Umbilical cord (tissue), 2 donors: Measurements from ENCODE around the gene NOS1AP. TPM values are rescaled to one million over a fixed set of nuclear protein-coding genes. Genes with fewer than 3 reads are reported as not detected.
"Not testable (repeated sequence)": the region's sequence is repeated elsewhere in the genome, so short reads cannot be mapped to it uniquely, and the experiment has no call there.

Source experiments
- DNase-seq: peaks from one replicate; pipeline ENCODE4 v3.0.0-alpha.2; 2015; ENCODE audit warnings: low spot score
- total RNA-seq: library from RNA; depleted of rRNA; stranded (reverse); fragments of >200 nt; gene quantifications from one replicate; pipeline ENCODE4 v1.2.3, GENCODE V29; 2014; ENCODE audit warnings: low replicate concordance; ENCODE audit not compliant: insufficient read depth

NOS1AP gene
- total RNA-seq, 1 donor from 2014 or later: 2.9 TPM

GRCh38 chr1:162166917-162167615, 97.6 kb downstream of the NOS1AP start:
- no peak for DNase-seq

DNA sequence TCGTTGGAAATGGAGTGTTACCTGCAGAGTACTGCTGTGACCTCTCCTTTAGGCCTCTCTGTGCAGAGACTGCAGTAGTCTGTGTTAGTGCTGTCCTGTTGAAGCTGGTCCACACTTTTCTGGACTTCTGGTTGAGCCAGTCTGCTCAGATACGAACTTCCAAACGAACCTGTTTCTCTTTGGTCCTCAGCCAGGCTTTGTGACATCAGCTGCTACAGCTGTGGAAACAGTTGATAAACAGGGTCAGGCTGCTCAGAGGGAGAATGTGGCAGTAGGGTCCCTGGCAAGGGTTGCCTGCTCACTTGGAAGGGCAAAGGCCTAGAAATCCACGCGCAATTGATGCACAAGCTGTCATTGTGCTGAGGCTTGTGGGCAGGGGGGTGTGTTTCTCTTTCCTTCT, 98.8 kb downstream of the NOS1AP start:
- peak; percentile 40 for DNase-seq

- no peak for DNase-seq
Measured at GRCh38 chr1:162169031-162169790, 99.7 kb downstream of the NOS1AP start.

- DNase-seq: no peak
Measured at GRCh38 chr1:162171111-162171510, 101.6 kb downstream of the NOS1AP start.

DNA sequence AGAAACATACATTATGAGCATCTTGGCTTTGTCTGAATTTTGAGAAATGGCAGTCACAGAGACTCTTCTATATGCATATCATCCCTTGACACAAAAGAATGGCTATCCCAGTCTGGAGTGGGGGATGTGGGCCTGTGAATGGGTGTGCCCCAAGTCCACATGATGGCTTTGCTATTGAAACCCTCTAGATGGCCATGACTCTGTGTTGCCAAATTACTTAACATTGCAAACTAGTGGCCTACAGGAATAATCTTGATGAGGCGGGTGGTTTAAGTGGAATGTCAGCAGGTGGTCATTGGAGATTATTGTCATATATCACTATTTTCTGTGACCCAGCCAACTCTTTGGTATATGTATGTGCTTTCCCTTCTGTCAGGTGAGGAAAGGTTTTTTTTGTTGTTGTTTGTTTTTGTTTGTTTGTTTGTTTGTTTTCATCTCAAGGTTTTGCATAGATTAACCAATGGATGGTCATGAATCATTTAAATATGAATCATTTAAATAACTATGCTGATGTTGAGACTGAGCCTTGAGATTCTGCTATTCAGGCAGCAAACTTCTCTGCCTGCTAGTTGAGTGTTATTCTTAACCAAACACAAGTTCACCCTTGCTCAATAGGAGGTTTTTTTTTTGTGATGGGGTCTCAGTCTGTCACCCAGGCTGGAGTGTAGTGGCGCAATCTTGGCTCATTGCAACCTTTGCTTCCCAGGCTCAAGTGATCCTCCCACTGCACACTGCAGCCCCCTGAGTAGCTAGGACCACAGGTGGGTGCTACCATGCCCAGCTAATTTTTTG, 103.0 kb downstream of the NOS1AP start:
- DNase-seq: no peak

GRCh38 chr1:162173607-162174006, 104.1 kb downstream of the NOS1AP start:
- not testable (repeated sequence) for DNase-seq

GRCh38 chr1:162174027-162174426, 104.5 kb downstream of the NOS1AP start:
- DNase-seq: not testable (repeated sequence)

DNA sequence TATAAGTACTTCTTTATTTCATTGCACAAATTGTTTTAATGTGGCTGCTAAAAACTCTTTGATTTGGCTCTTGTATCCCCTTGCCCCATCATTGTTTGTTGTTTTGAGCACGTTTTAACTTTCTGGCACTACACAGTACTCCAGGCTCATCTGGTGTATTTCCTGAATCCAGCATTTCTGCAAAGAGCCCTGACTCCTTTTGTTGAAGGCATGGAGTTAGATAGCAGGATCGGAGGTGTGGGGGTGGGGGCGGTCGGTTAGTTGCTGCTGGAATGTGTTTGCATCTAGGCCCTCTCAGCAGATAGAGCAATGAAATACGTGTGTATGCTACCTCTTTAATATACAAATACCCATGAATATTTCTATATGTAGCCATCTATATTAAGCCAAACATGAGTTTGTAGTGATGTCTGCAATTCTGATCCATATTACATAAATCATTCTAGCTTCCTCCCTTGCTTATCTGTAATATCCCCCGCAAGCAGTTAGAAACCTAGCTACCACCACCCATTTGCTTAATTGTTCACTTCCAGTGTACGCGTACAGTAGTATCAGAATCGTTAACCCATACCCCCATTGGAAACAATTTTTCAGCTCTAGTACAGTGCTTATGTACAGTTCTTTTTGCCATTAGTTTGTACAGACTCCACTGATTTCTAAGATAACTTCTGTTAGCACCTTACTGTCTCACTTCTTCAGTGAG, 106.0 kb downstream of the NOS1AP start:
- peak; percentile 52 for DNase-seq

- no peak for DNase-seq
Measured at GRCh38 chr1:162177126-162177525, 107.6 kb downstream of the NOS1AP start.

DNA sequence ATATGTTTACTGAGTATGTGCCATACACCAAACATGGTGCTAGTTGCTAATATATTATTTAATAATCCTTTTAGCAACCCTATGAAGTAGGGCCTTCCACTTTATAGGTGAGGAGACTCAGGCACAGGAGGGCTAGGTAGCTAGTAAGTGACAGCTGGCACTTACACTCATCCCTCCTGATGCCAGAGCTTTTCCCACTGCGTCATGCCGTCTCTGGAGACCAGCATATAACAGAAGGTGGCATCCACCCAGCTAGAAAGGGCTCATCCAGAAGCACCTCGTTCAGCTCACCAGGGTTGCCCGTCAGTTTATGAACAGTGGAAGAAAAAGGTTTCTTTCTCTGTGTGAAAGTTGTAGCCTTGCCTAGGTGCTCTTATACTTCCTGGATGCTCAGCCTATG, 108.9 kb downstream of the NOS1AP start:
- DNase-seq: no peak

GRCh38 chr1:162179121-162179520, 109.6 kb downstream of the NOS1AP start:
- no peak for DNase-seq

GRCh38 chr1:162180813-162181212, 111.3 kb downstream of the NOS1AP start:
- DNase-seq: no peak

DNA sequence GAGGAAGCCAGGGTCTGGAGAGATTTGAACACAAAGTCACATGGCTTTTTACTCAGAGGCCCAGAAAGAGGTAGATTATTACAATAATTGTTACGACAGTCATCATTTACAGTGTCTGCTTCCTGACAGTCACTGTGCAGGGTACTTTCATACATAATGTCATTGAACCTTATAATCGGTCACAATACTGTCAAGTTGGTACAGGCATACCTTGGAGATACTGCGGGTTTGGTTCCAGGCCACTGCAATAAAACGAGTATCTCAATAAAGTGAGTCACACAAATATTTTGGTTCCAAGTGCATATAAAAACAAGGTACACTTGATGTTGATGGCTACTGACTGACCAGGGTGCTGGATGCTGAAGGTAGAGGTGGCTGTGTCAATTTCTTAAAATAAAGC, 112.6 kb downstream of the NOS1AP start:
- DNase-seq: no peak

DNA sequence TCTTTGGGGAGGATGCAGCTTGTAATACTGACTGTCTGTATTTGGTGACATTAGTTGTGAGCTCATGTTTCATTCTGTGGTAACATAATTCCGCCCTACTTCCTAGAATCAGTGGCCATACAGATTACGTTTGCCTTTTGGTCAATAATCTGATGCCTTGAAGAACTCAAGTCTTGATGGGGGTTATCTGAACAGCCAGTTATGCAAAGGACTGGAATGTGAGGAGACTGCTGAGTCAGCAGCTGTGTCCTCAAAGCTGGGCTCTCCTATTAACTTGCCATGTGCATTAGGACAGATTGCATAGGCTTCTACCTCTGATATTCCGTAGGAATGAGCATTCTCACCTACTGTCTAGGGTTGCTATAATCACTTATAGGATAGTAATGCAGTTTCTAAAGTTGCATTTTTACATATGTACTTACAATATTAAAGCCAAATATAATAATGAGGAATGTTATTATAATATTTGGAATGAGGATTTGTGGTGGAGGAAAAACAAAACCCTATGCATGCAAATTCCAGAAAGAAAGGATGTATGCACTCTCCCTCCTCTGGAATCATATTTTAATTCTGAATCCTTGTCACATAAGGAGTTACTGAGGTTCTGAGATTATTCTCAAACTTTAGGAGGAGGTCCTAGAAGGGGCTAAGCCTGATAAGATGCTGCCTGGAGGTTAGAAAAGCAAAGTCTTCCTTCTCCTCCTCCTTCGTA, 116.0 kb downstream of the NOS1AP start:
- DNase-seq: no peak

DNA sequence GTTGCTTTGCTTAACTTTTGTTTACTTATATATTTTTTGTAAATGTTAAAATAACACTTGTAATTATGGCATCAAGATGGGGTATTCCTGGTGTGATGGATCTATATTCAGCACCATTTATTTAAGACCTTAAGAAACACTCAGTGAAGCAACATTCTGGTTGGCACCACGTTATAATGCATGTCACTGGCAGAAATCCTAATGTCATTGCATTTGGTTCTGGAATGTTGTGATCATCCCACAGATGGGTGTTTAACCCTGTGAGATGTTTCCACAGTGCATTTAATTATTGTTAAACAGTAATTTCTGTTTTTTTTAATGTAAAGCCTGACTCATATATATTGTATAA, 116.5 kb downstream of the NOS1AP start:
- DNase-seq: no peak

DNA sequence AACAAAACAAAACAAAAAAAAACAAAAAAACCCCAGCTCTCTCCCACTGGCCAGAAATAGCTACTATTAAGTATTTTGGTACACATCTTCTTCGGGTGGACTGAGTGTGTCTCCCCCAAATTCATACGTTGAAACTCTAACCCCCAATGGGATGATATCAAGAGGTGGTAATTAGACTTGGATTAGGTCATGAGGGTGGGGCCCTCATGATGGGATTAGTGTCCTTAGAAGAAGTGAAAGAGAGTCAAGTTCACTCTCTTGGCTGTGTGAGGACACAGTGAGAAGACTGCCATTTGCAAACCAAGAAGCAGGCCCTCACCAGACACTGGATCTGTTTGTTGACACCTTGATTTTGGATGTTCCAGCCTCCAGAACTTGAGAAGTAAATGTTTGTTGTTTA, 116.9 kb downstream of the NOS1AP start:
- DNase-seq: no peak

DNA sequence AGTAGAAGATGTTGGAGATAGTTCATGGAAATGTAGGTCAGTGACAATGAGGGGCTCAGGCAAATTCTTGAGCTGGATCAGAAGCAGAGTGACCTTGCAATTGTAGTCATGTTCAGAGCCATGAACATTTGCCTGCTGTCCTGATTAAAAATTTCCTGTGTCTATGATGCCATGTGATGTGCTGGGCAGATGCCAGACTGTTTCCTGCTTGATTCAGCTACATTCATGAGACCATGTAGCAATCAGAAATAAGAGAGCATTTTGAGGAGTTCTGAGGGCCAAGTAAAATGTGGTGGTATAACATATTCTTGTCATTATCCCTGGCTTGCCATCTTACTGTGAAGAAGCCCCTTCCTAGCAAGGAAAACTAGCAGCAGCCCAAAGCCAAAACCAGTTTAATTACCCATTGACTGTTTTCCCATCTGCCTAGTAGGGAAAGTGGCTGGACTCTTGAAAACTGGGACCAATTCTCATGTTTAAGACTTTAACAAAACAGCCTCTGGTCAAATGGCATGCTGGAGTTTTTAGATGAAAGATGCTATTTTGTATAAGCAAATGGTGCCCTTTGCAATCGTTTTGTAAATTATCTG, 118.3 kb downstream of the NOS1AP start:
- DNase-seq: no peak

DNA sequence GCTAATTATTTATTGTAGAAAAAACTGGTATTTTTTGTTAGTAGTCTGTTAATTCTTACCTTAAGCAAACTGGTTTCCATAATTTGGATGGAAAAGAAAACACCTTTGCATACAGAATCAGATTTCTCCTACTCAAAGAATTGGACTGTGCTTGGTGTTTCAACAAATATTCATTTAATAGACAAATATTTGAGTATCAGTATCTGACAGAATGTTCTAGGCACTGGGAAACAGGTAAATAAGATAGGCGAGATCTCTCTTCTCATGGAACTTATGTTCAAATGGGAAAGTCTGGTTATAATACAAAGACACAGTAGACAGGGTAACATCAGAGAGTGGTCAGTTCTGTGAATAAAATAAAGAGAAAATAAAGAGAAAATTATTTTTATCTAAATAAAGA, 119.9 kb downstream of the NOS1AP start:
- no peak for DNase-seq

DNA sequence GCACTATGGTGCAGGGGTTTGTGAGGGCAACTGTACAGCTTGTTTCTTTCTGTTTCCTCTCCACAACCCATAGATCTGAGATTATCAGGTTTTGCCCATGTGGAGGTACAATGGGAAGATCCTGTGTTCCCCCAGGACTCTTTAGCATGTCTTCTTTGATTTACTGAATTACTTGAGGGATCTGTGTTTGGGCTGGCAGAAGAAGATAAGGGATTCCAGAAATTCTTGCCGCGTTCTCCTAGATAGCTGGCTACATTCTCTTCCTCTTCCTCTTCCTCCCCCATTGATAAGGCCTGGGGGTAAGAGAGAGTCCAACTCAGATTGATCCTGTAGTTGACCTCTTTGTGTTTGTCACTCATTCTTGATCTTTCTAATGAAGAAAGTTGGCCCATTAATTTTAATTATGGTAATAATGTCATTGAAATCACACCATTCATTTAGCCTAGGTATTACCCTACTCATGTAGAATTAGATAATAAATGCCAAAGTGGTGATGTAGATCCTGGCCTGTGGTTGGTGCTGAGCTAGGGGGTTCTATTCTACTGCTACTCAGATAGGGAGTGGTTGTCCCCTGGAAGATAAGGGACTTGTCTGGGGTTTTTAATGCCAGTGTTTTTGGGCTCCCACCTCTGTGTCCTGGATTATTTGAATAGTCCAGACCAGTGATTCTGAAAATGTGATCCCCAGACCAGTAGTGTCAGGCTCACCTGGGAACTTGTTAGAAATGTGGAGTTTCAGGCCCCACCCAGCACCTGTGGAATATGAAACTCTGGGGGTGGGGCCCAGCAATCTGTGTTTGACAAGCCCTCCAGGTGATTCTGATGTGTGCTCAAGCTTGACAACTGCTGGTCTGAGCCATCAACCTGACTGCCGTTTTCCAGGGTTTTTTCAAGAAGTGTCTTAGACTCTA, 122.2 kb downstream of the NOS1AP start:
- no peak for DNase-seq

GRCh38 chr1:162192306-162192678, 122.8 kb downstream of the NOS1AP start:
- DNase-seq: no peak
